GM12878 (cell line): ENCODE measurements around the gene DNAH3. TPM values are rescaled to one million over a fixed set of nuclear protein-coding genes. Genes with fewer than 3 reads are reported as not detected.

Source experiments
- ATAC-seq: fragments of 200-7000 bp; cut with Tn5 transposase; 3 replicates; pipeline ENCODE4 v1.9.1; 2020; ENCODE audit warnings: mild to moderate bottlenecking, moderate library complexity
- BruUV-seq: library from RNA; stranded (reverse); fragments of 400-500 nt; replicated peaks from 2 replicates; lab custom pipeline; 2021; lab: Mats Ljungman, UMichigan
- CTCF ChIA-PET: fragments of 300-600 bp; sonication (Branson Sonifier 250); formaldehyde crosslinking; extraction: SDS; loops from one replicate; lab custom pipeline; 2021; ENCODE audit warnings: inconsistent platforms; lab: Yijun Ruan, JAX
- POLR2A ChIA-PET: fragments of 350-600 bp; formaldehyde crosslinking; extraction: SDS; loops from one replicate; lab custom pipeline; 2021; ENCODE audit warnings: inconsistent platforms; lab: Charles Lee
- RAD21 ChIA-PET: fragments of 300-600 bp; sonication (Branson Sonifier 250); formaldehyde crosslinking; loops from one replicate; lab custom pipeline; 2023; ENCODE audit warnings: antibody characterized with exemption; ENCODE audit not compliant: unreplicated experiment; lab: Charles Lee
- SMC1A ChIA-PET: fragments of 300-600 bp; sonication (Branson Sonifier 250); formaldehyde crosslinking; loops from one replicate; lab custom pipeline; 2023; ENCODE audit not compliant: unreplicated experiment, uncharacterized antibody; lab: Charles Lee
- DNase-seq: peaks from one replicate; pipeline ENCODE4 v3.0.0-alpha.2; 2011; ENCODE audit warnings: low read depth, low spot score
- FAIRE-seq: peaks from 3 replicates; lab custom pipeline; 2011; peaks lifted over from hg19 to GRCh38; lab: Jason Lieb, UNC
- H2AFZ ChIP-seq: 2 replicates; pipeline ENCODE4 v1.6.0; 2011; ENCODE audit warnings: low read depth, low read length, control low read depth; ENCODE audit not compliant: control insufficient read depth
- H3K27ac ChIP-seq: 2 replicates; pipeline ENCODE4 v1.5.1; 2011; ENCODE audit warnings: control low read depth; ENCODE audit not compliant: control insufficient read depth, insufficient read depth
- H3K27me3 ChIP-seq, 2 experiments: replicated peaks in 1 of 2; 2 replicates each; pipeline versions ENCODE4 v1.6.0 to v1.6.1; 2011; ENCODE audit warnings: low read length in 1 of 2; ENCODE audit not compliant: control insufficient read depth in 2 of 2, insufficient read depth in 2 of 2
- H3K36me3 ChIP-seq, 2 experiments: 2 replicates each; pipeline ENCODE4 v1.5.1; 2011; ENCODE audit warnings: low read length in 1 of 2; ENCODE audit not compliant: control insufficient read depth in 2 of 2, insufficient read depth in 2 of 2
- H3K4me1 ChIP-seq: 2 replicates; pipeline ENCODE4 v1.6.1; 2011; ENCODE audit warnings: mild to moderate bottlenecking, low read length, moderate library complexity, mixed read lengths; ENCODE audit not compliant: control insufficient read depth, insufficient read depth
- H3K4me2 ChIP-seq: 2 replicates; pipeline ENCODE4 v1.6.0; 2011; ENCODE audit warnings: control low read depth; ENCODE audit not compliant: control insufficient read depth, insufficient read depth
- H3K4me3 ChIP-seq: fragments of 200-600 bp; sonication (generic); 2 replicates; pipeline ENCODE4 v1.5.1; 2016
- H3K79me2 ChIP-seq: 2 replicates; pipeline ENCODE4 v1.6.0; 2011; ENCODE audit warnings: low read length; ENCODE audit not compliant: control insufficient read depth, insufficient read depth
- H3K9ac ChIP-seq: 2 replicates; pipeline ENCODE4 v1.8.0; 2011; ENCODE audit warnings: low read length, control low read depth, mixed read lengths; ENCODE audit not compliant: control insufficient read depth, insufficient read depth
- H3K9me3 ChIP-seq: replicated peaks from 3 replicates; pipeline ENCODE4 v1.5.1; 2011; ENCODE audit warnings: mild to moderate bottlenecking, low read length; ENCODE audit not compliant: control insufficient read depth, insufficient read depth
- H4K20me1 ChIP-seq: 2 replicates; pipeline ENCODE4 v1.6.0; 2011; ENCODE audit not compliant: control insufficient read depth, insufficient read depth
- CBX3 ChIP-seq: fragments of 200-600 bp; sonication (generic); IDR thresholded peaks from 2 replicates; pipeline ENCODE4 v1.6.1; 2016; ENCODE audit warnings: low read depth, borderline replicate concordance
- CHD2 ChIP-seq: IDR thresholded peaks from 2 replicates; pipeline ENCODE4 v1.6.1; 2011; ENCODE audit warnings: low read depth, low read length, improper control_type of control experiment, borderline replicate concordance
- EGR1 ChIP-seq, 2 experiments: IDR thresholded peaks; 1 replicate in 1 of 2; 2 replicates in 1 of 2; pipeline ENCODE4 v1.6.1; 2011 to 2012; ENCODE audit warnings: low read depth in 2 of 2, low read length in 2 of 2, borderline replicate concordance in 1 of 2, mild to moderate bottlenecking in 1 of 2, moderate library complexity in 1 of 2
- EP300 ChIP-seq, 2 experiments: fragments of 150-350 bp in 1 of 2; IDR thresholded peaks; 2 replicates each; pipeline ENCODE4 v1.6.1; 2011 to 2012; ENCODE audit warnings: low read depth in 2 of 2, low read length in 2 of 2, borderline replicate concordance in 1 of 2, improper control_type of control experiment in 1 of 2, inconsistent platforms in 1 of 2; ENCODE audit not compliant: control insufficient read depth in 1 of 2
- IKZF2 ChIP-seq, 2 experiments: fragments of 450-650 bp; IDR thresholded peaks; 2 replicates each; pipeline ENCODE4 v1.6.1; 2017; ENCODE audit warnings: mild to moderate bottlenecking in 2 of 2, moderate library complexity in 2 of 2
- KAT2A ChIP-seq: conservative IDR thresholded peaks from 2 replicates; pipeline ENCODE4 v1.6.1; 2011; ENCODE audit warnings: low read depth, low read length; ENCODE audit not compliant: control insufficient read depth
- MEF2B ChIP-seq: fragments of 450-650 bp; IDR thresholded peaks from 2 replicates; pipeline ENCODE4 v1.6.1; 2018; ENCODE audit warnings: mild to moderate bottlenecking, moderate library complexity; ENCODE audit not compliant: partially characterized antibody, poor library complexity, severe bottlenecking
- NR2C2 ChIP-seq: IDR thresholded peaks from 2 replicates; pipeline ENCODE4 v1.6.1; 2011; ENCODE audit warnings: borderline replicate concordance, low read depth; ENCODE audit not compliant: control insufficient read depth, insufficient read length
- RAD51 ChIP-seq: fragments of 450-650 bp; IDR thresholded peaks from 2 replicates; pipeline ENCODE4 v1.6.1; 2016; ENCODE audit warnings: moderate library complexity, mild to moderate bottlenecking, inconsistent platforms
- RBBP5 ChIP-seq: fragments of 200-600 bp; sonication (generic); conservative IDR thresholded peaks from 2 replicates; pipeline ENCODE4 v1.6.1; 2016
- STAT1 ChIP-seq: fragments of 450-650 bp; conservative IDR thresholded peaks from 2 replicates; pipeline ENCODE4 v1.6.1; 2014; ENCODE audit warnings: antibody characterized with exemption, mild to moderate bottlenecking
- TARDBP ChIP-seq: IDR thresholded peaks from 2 replicates; pipeline ENCODE4 v1.6.1; 2016; ENCODE audit warnings: borderline replicate concordance
- ZNF687 ChIP-seq: fragments of 450-650 bp; IDR thresholded peaks from 2 replicates; pipeline ENCODE4 v1.6.1; 2017; ENCODE audit warnings: mild to moderate bottlenecking, moderate library complexity
- WGBS: methylation state at CpG from one replicate; pipeline ENCODE4 v1.1.6; 2016; ENCODE audit warnings: low lambda C conversion rate; ENCODE audit not compliant: insufficient replicate concordance, insufficient coverage; ENCODE audit errors: missing lambda C conversion rate; 5-methylcytosine and 5-hydroxymethylcytosine counted together
- in situ Hi-C: fragments of 300-500 bp; cut with MboI; formaldehyde crosslinking; loops from 9 replicates; pipeline ENCODE4 v1.14.3; 2018; ENCODE audit warnings: mixed read lengths
- intact Hi-C: fragments of 100-400 bp; cut with micrococcal nuclease; formaldehyde crosslinking; loops from one replicate; pipeline ENCODE4 v1.14.2; 2022; ENCODE audit not compliant: unreplicated experiment
- polyA plus RNA-seq, 11 experiments: library from polyadenylated mRNA; depleted of rRNA in 4 of 11; unstranded in 6 of 11; stranded (reverse) in 5 of 11; fragments of >200 nt; fragmentation: Nextera tagmentation in 4 of 11; fragmentation: Illumina TruSeq in 1 of 11; extraction: Ambion mirVana in 4 of 11; extraction: Trizol in 1 of 11; gene quantifications; 1 replicate in 1 of 11; 2 replicates in 10 of 11; pipeline versions ENCODE4 v1.2.1 to v1.2.3, GENCODE V29; 2011 to 2016; ENCODE audit warnings: inconsistent platforms in 2 of 11, missing spikeins in 2 of 11, low read depth in 1 of 11
- total RNA-seq, 4 experiments: library from RNA; depleted of rRNA in 3 of 4; stranded (reverse); fragments of >200 nt in 3 of 4; fragmentation: Illumina TruSeq in 1 of 4; extraction: Trizol in 1 of 4; gene quantifications; 2 replicates each; pipeline versions ENCODE4 v1.2.1 to v1.2.3, GENCODE V29; 2013 to 2021
- TF ChIP-seq, protein P1 (sequence below): fragments of 450-650 bp; formaldehyde crosslinking; IDR thresholded peaks from 2 replicates; pipeline ENCODE4 v1.4.0; 2020; ENCODE audit warnings: mild to moderate bottlenecking, moderate library complexity
- TF ChIP-seq, protein P2 (sequence below): IDR thresholded peaks from 2 replicates; pipeline ENCODE4 v1.6.1; 2012; ENCODE audit warnings: low read depth, low read length, improper control_type of control experiment

DNAH3 gene
- total and polyA plus RNA-seq, 10 of the 15 experiments (the other 5 are each of a cell fraction or from before 2014, with no cell fraction given) = under 0.01 to 0.04 (median 0.04) TPM; not detected in 5

- TF ChIP-seq NR2C2 = no peak
- TF ChIP-seq, protein P1, sequence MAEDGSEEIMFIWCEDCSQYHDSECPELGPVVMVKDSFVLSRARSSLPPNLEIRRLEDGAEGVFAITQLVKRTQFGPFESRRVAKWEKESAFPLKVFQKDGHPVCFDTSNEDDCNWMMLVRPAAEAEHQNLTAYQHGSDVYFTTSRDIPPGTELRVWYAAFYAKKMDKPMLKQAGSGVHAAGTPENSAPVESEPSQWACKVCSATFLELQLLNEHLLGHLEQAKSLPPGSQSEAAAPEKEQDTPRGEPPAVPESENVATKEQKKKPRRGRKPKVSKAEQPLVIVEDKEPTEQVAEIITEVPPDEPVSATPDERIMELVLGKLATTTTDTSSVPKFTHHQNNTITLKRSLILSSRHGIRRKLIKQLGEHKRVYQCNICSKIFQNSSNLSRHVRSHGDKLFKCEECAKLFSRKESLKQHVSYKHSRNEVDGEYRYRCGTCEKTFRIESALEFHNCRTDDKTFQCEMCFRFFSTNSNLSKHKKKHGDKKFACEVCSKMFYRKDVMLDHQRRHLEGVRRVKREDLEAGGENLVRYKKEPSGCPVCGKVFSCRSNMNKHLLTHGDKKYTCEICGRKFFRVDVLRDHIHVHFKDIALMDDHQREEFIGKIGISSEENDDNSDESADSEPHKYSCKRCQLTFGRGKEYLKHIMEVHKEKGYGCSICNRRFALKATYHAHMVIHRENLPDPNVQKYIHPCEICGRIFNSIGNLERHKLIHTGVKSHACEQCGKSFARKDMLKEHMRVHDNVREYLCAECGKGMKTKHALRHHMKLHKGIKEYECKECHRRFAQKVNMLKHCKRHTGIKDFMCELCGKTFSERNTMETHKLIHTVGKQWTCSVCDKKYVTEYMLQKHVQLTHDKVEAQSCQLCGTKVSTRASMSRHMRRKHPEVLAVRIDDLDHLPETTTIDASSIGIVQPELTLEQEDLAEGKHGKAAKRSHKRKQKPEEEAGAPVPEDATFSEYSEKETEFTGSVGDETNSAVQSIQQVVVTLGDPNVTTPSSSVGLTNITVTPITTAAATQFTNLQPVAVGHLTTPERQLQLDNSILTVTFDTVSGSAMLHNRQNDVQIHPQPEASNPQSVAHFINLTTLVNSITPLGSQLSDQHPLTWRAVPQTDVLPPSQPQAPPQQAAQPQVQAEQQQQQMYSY = no peak
- TF ChIP-seq, protein P2, sequence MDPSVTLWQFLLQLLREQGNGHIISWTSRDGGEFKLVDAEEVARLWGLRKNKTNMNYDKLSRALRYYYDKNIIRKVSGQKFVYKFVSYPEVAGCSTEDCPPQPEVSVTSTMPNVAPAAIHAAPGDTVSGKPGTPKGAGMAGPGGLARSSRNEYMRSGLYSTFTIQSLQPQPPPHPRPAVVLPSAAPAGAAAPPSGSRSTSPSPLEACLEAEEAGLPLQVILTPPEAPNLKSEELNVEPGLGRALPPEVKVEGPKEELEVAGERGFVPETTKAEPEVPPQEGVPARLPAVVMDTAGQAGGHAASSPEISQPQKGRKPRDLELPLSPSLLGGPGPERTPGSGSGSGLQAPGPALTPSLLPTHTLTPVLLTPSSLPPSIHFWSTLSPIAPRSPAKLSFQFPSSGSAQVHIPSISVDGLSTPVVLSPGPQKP = no peak
These were observed 112.9 kb downstream of the DNAH3 start (continued) for GRCh38 chr16:21037736-21038135.

DNA sequence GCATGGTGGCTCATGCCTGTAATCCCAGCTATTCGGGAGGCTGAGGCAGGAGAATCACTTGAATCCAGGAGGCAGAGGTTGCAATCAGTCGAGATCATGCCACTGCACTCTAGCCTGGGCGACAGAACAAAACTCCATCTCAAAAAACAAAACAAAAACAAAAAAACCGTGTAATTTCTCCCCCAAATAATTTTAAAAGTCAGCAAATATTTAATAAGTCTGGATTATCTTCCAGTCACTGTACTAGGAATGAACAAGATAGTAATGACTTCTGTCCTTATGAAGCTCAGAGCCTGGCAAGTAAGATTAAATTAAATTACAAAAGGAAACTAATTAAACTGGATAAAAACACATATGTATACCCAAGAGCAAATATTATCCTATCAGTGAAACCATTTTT, 113.5 kb downstream of the DNAH3 start:
- Histone ChIP-seq H3K9ac (no peak overlapping the region), H3K36me3 (no peaks in the 10 kb centered on the region), H2AFZ (no peak overlapping the region), H4K20me1 (no peaks in the 10 kb centered on the region), H3K79me2 (no peaks in the 10 kb centered on the region), H3K27me3 (peaks cover 0 to 3% of the 10 kb centered on the region in 2 experiments; a peak in 1 of 4 replicates), H3K4me1 (no peaks in the 10 kb centered on the region), H3K27ac (no peak overlapping the region), H3K4me3 (no peak overlapping the region), H3K9me3 (no peaks in the 10 kb centered on the region), H3K4me2 (no peak overlapping the region)
- intact Hi-C loops = no loop called here
- ChIA-PET SMC1A (no interaction called here), RAD21 (no interaction called here), CTCF (no interaction called here), POLR2A (no interaction called here)
- in situ Hi-C loops = no loop called here
- no peak for ATAC-seq
- FAIRE-seq = no peak
- WGBS = under 1% methylated on average over 4 of the region's 4 CpGs
- no TSS peak for BruUV-seq
- DNase-seq = no peak
- TF ChIP-seq IKZF2 (IDR thresholded peaks at IDR 0.05) (no peak), CBX3 (no peak), TARDBP (no peak), MEF2B (no peak), STAT1 (no peak), ZNF687 (no peak), EGR1 (IDR thresholded peaks at IDR 0.05; ENCODE audit: borderline replicate concordance in 1 of 2, low read depth in 2 of 2, low read length in 2 of 2) (no peak), RBBP5 (no peak), EP300 (IDR thresholded peaks at IDR 0.05; ENCODE audit: borderline replicate concordance in 1 of 2, control insufficient read depth in 1 of 2, low read depth in 2 of 2, low read length in 2 of 2) (no peak), RAD51 (no peak), KAT2A (no peak), CHD2 (no peak)
